KOPT-K1 (cell line): Measurements from ENCODE around the gene ACAN.

Source experiments
- H3K27ac ChIP-seq: fragments of 200-600 bp; sonication (generic); 2 replicates; pipeline ENCODE4 v1.5.1; 2016; ENCODE audit warnings: antibody characterized with exemption, mild to moderate bottlenecking, low read depth, low read length; ENCODE audit not compliant: poor library complexity, severe bottlenecking
- H3K36me3 ChIP-seq: fragments of 200-600 bp; sonication (generic); 2 replicates; pipeline ENCODE4 v1.5.1; 2017; ENCODE audit warnings: antibody characterized with exemption, mild to moderate bottlenecking, low read length, moderate library complexity; ENCODE audit not compliant: insufficient read depth
- H3K9me3 ChIP-seq: fragments of 200-600 bp; sonication (generic); 2 replicates; pipeline ENCODE4 v1.5.1; 2017; ENCODE audit warnings: antibody characterized with exemption, low read length, mild to moderate bottlenecking; ENCODE audit not compliant: insufficient read depth, poor library complexity, severe bottlenecking

Gene ACAN

DNA sequence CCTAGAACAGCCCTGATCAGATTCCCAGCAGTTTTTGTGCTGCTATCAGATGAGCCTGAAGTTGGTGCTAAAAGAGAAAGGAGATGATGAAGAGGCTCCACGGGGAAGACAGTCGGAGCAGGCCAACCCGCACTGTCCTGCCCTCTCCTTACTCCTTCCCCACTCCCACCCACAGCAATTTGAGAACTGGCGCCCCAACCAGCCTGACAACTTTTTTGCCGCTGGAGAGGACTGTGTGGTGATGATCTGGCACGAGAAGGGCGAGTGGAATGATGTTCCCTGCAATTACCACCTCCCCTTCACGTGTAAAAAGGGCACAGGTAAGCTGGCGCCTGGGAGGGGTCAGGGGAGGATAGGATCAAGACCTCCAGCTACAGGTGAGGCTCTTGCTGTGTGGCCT is 69.5 kb downstream of the ACAN start:
- Histone ChIP-seq H3K36me3 (no peaks in the 10 kb centered on the region), H3K9me3 (no peaks in the 10 kb centered on the region), H3K27ac (no peak overlapping the region)

DNA sequence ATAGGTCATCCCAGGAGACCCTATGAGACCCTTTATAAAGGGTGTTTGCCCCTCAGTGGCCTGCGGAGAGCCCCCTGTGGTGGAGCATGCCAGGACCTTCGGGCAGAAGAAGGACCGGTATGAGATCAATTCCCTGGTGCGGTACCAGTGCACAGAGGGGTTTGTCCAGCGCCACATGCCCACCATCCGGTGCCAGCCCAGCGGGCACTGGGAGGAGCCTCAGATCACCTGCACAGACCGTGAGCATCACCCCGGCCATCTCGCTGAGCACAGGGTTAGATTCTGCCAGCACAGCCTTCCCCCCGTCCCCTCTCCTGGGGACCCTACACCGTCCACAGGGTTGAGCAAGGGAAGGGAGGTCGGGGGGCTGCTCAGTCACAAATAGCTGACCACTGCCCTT is 70.5 kb downstream of the ACAN start:
- Histone ChIP-seq H3K36me3 (no peaks in the 10 kb centered on the region), H3K9me3 (no peaks in the 10 kb centered on the region), H3K27ac (no peak overlapping the region)

DNA sequence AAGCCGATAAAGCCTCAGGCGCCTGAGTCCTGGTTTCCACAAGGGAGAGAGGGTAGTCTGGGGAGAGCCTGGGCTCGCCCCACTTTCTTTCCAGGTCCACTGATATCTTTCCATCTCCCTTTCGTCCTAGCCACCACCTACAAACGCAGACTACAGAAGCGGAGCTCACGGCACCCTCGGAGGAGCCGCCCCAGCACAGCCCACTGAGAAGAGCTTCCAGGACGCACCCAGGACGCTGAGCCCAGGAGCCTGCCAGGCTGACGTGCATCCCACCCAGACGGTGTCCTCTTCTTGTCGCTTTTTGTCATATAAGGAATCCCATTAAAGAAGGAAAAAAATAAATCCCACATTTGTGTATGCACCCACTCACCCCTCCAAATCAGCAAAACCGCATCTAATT is 71.0 kb downstream of the ACAN start:
- H3K36me3 ChIP-seq = no peaks in the 10 kb centered on the region
- no peaks in the 10 kb centered on the region for H3K9me3 ChIP-seq
- no peak overlapping the region for H3K27ac ChIP-seq

DNA sequence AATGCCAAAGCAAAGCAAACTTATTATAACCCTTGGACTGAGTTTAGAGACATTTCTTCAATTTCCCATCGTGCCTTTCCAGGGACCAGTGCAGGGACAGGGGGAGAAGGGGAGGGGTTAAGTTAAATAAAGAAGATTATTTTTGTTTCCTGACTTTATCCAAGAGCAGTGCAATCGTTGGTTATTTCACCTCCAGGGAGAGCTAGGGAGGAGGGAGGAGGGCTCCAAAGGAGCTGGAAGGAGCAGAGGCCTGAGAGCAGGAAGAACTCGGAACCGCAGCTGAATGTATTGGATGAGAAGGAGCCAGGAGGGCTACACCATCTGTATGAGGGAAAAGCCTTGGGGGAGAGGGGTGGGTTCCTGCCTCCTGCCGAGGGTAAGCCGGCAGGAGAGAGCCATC is 71.4 kb downstream of the ACAN start:
- H3K9me3 ChIP-seq = no peaks in the 10 kb centered on the region
- no peak overlapping the region for H3K27ac ChIP-seq
- no peaks in the 10 kb centered on the region for H3K36me3 ChIP-seq

DNA sequence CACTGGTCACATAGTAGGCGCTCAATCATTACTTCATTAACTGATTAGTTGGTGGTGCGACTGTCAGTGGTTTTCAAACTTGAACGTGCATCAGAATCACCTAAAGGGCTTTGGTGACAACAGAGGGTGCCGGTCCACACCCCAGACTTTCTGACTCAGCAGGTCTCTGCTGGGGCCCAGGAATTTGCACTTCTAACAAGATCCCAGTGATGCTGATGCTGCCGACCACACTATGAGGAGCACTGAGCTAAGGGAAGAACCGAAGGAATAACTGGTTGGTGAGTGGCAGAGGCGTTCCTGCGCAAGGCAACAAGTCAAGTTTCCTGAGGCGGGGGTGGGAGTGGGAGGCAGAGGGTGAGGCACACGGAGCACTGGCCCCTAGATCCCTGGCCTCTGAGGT is 73.3 kb downstream of the ACAN start:
- Histone ChIP-seq H3K27ac (no peak overlapping the region), H3K9me3 (no peaks in the 10 kb centered on the region), H3K36me3 (no peaks in the 10 kb centered on the region)

DNA sequence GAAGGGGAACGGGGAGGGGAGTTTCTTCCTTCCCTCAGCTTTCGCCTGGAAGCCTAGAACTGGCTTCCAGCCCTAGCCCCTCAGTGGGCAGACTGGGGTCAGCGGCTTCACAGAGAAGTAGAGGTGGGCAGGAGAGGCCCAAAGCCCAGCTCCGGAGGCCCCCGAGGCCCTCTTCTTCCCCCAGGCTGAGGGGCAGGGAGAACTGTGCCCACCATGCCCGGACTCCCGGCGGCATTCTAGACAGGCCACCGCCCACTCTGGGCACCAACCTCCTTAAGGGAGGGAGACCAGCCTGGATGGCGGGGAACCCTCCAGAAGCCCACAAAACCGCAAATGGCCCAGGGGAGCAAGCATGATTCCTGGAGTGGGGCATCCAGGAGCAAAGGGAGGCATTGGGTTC is 74.2 kb downstream of the ACAN start:
- H3K36me3 ChIP-seq = no peaks in the 10 kb centered on the region
- no peaks in the 10 kb centered on the region for H3K9me3 ChIP-seq
- H3K27ac ChIP-seq = no peak overlapping the region

DNA sequence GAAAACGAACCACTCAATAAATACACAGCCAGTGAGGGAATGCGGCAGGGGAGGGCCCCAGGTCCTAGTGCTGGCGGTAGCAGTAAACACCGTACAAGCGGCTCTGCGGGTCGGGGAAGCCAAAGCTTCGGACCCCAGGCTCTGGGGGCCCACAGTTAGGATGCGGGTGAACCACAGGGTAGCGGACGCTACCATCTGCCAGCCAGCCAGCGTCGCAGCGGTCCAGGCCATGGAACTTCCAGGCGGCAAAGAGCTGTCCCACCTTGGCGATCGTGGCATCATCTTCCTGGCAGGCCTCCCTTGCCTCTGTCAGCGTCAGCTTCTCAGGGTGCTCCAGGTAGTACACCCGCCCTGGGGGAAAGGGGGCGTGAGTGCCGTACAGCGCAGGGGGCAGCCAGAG is 74.7 kb downstream of the ACAN start:
- H3K9me3 ChIP-seq = no peaks in the 10 kb centered on the region
- H3K36me3 ChIP-seq = no peaks in the 10 kb centered on the region
- H3K27ac ChIP-seq = no peak overlapping the region

DNA sequence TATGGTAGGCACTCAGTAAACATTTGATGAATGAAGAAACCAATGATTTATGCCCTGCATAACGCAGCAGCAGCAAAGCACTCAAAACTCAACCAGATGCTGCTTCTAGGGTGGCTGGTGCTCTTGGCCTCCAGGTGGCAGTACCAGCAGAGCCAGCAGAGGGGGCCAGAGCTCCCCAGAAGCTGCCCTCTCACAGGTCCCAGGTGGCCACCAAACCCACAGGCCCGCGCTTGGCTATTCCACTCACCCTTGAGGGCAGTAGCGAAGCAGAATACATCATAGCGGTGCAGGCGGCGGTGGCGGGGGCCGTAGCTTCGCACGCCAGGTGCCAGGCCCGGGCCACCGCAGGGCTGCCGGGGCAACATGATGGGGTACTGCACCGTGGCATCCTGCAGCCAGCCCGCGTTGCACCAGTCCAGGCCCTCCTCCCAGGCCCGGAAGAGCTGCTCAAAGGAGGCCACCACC is 75.5 kb downstream of the ACAN start:
- H3K9me3 ChIP-seq = no peaks in the 10 kb centered on the region
- H3K27ac ChIP-seq = no peak overlapping the region
- no peaks in the 10 kb centered on the region for H3K36me3 ChIP-seq

DNA sequence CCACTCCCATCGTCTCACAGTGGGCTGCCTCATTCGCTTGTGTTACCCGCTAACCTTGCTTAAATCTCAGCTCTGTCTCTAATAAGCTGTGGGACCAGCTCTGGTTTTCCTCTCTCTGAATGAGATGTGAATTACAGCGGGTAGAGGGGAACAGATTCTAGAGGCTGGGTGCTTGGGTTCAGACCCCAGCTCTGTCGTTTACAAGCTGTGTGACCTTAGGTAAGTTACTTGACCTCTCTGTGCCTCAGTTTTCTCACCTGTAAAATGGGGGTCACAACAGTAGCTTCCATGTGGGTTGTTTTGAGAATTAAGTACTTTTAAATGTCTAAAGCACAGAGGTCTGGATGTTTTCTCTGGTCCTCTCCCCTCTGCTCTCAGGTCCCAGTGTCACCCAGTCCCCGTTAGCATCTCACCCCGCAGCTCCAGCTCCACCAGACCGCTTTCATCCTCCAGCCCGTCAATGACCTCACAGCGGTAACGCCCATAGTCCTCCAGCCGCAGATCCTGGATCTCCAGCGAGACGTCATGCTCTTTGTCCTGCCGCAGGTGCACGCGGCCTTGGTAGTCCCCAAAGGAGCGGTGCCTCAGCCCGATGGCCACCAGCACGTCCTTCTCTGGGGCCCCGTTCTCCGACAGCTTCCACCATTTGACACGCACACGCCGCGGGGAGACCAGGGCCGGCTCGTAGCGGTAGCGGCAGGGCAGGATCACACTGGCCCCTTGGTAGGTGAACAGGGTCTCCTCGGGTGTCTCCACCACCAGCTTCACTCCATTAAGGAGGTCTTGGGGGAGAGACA is 77.9 kb downstream of the ACAN start:
- Histone ChIP-seq H3K9me3 (no peaks in the 10 kb centered on the region), H3K27ac (no peak overlapping the region), H3K36me3 (no peaks in the 10 kb centered on the region)

DNA sequence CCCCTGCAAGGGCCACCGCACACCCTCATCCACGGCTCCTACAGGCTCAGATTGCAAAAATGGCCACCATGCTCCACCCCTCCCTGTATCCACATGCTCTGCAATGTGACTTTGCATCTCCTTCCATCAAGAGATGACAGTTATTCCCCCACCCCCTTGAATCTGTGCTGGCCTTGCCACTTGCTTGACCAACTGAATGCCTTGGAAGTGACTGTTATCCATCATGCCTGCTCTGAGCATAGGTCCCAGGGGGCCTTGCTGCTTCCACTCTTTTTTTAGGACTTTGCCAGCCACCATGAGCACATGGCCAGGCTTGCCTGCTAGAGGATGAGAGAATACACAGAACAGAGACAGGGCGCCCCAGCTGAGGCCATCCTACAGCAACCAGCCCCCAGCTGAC is 78.5 kb downstream of the ACAN start:
- Histone ChIP-seq H3K9me3 (no peaks in the 10 kb centered on the region), H3K36me3 (no peaks in the 10 kb centered on the region), H3K27ac (no peak overlapping the region)

DNA sequence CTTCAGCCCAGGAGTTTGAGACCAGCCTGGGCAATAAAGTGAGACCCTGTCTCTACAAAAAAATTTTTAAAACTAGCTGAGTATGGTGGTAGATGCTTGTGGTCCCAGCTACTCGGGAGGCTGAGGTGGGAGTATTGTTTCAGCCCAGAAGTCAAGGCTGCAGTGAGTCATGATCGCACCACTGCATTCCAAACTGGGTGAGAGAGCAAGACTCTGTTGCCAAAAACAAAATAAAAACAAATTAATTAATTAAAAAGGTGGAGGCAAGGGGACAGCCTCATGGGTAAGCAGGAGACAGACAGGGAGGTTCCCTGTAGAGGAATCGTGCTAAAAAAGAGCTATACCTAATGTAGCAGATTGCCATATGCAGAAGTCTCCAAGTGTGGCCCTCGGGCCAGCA is 79.5 kb downstream of the ACAN start:
- Histone ChIP-seq H3K36me3 (no peaks in the 10 kb centered on the region), H3K9me3 (no peaks in the 10 kb centered on the region), H3K27ac (no peak overlapping the region)

DNA sequence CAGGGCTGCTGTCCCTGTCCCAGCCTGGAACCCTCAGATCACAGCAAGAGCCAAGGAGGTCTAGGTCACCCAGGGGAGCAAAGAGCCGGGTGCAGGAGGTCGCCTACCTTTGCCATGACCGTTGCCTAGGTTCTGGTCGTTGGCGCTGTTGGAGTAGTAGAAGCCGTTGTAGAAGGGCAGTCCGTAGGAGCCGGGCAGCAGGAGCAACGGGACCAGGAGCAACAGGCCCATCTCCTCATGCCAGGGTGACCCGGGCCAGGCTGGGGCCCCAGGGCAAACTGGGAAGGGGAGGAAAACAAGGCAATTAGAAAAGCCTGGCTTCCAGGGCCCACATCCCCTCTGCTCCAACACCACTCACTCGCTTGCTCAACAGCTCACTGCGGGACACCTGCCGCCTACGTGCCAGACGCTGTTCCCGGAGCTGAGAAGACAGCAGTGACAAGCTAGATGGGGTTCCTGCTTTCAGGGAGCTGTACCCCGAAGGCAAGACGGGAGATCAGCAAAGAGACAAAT is 83.9 kb downstream of the ACAN start:
- Histone ChIP-seq H3K27ac (no peak overlapping the region), H3K9me3 (no peaks in the 10 kb centered on the region), H3K36me3 (no peaks in the 10 kb centered on the region)

DNA sequence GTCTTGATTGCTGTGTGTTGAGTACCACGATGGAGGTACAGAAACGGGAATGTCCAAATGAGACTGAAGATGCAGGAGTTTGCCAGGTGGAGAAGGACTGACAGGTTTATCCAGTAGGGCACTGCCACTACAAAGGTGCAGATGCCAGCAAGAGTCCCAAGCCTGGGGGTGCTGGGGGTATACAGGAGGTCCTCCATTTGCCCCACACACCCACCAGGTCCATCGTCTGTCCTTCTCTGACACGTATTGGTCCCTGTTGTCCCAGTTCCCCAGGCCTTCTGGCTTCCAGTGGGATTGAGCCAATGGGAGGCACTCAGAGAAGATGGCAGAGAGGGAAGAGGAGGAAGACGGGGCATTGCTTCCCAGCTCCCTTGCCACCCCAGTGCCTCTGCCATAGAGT is 85.5 kb downstream of the ACAN start:
- H3K9me3 ChIP-seq = no peaks in the 10 kb centered on the region
- H3K36me3 ChIP-seq = no peaks in the 10 kb centered on the region
- H3K27ac ChIP-seq = no peak overlapping the region

DNA sequence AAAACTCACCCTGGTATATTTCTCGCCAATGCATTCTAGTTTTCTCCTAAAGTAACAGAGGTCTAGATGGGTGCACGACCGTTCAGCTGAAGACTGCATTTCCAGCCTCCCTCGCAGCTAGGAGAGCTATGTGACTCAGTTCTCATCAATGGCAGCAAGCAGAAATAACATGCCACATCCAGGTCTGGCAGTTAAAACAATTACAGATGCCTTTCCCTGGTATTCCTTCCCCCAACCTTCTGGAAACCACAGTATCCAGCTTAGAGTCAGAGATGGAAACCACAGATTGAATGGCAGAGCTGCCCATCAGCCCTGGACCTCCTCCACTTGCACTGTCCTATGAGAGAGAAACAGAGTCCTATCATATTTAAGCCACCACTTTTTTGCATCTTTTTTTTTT is 87.3 kb downstream of the ACAN start:
- no peaks in the 10 kb centered on the region for H3K36me3 ChIP-seq
- H3K27ac ChIP-seq = no peak overlapping the region
- H3K9me3 ChIP-seq = no peaks in the 10 kb centered on the region

DNA sequence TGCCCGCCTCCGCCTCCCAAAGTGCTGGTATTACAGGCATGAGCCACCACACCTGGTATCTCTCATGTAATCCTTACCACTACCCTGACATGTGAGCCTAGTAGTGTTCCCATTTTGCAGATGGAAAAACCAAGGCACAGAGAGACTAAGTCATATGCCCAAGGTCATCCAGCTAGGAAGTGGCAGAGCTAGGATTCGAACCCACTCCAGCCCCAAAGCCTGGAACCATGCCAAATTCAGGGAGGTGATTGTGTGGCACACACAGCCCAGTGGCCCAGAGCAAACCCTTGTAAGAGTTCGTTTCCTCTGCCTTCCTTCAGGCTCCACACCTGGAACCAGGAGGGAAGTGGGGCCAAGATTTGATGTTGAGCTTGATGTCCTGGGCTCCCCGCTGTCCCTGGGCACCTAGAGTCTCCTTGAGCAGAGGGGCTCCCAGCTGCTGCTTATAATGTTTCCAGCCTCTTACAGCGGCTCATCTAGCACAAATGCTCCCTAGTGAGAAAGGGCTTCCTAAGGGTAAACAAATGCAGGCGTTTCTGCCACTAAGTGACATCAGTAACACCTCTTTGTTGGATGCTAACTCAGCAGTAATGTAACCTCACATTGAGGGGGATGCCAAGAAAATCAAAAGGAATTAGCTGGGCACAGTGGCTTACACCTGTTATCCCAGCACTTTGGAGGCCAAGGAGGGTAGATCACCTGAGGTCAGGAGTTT is 88.5 kb downstream of the ACAN start:
- no peaks in the 10 kb centered on the region for H3K9me3 ChIP-seq
- H3K27ac ChIP-seq = no peak overlapping the region
- H3K36me3 ChIP-seq = no peaks in the 10 kb centered on the region
